Tibial nerve (tissue), 4 donors: Measurements from ENCODE around the gene CABLES1.

ENCODE experiments used
- CTCF ChIP-seq, 5 experiments: fragments of 200-600 bp in 3 of 5; fragments of 450-650 bp in 2 of 5; sonication (generic) in 3 of 5; IDR thresholded peaks; one replicate each; pipeline ENCODE4 v1.5.1; 2016 to 2019; ENCODE audit warnings: antibody characterized with exemption in 5 of 5, mild to moderate bottlenecking in 3 of 5, moderate library complexity in 2 of 5
- EP300 ChIP-seq, 2 donors: sonication (generic); formaldehyde crosslinking; IDR thresholded peaks; one replicate each; pipeline ENCODE4 v1.6.1; 2017; ENCODE audit warnings: antibody characterized with exemption in 2 of 2, mild to moderate bottlenecking in 1 of 2
- POLR2A ChIP-seq, 2 donors: fragments of 450-650 bp; IDR thresholded peaks; one replicate each; pipeline ENCODE4 v1.6.1; 2017; ENCODE audit warnings: antibody characterized with exemption in 2 of 2, mild to moderate bottlenecking in 2 of 2, moderate library complexity in 2 of 2

- no peak for TF ChIP-seq POLR2A (IDR thresholded peaks at IDR 0.05)
- TF ChIP-seq CTCF (IDR thresholded peaks at IDR 0.05), result no peak
- TF ChIP-seq EP300 (IDR thresholded peaks at IDR 0.05), result no peak
These were observed 58.5 kb downstream of the CABLES1 start for GRCh38 chr18:23193742-23194141.
